Mesendoderm (in vitro differentiated cells): ENCODE results near the gene ITFG1.

Source experiments
- DNase-seq: peaks from one replicate; pipeline ENCODE4 v3.0.0; 2013
- H2AK5ac ChIP-seq: 2 replicates; pipeline ENCODE4 v1.6.1; 2013; ENCODE audit warnings: low read length, inconsistent platforms
- H2BK120ac ChIP-seq: 2 replicates; pipeline ENCODE4 v1.6.1; 2013; ENCODE audit warnings: low read depth, mild to moderate bottlenecking, low read length, moderate library complexity, mixed read lengths
- H2BK15ac ChIP-seq: replicated peaks from 2 replicates; pipeline ENCODE4 v1.6.1; 2013; ENCODE audit warnings: low read depth, mild to moderate bottlenecking, moderate library complexity
- H2BK5ac ChIP-seq: 2 replicates; pipeline ENCODE4 v1.6.1; 2013; ENCODE audit warnings: low read length, inconsistent platforms
- H3K18ac ChIP-seq: 2 replicates; pipeline ENCODE4 v1.6.1; 2013; ENCODE audit warnings: mild to moderate bottlenecking, low read length, mixed read lengths
- H3K23ac ChIP-seq: one replicate; pipeline ENCODE4 v1.6.1; 2013; ENCODE audit warnings: low read length
- H3K27ac ChIP-seq: 2 replicates; pipeline ENCODE4 v1.5.1; 2013; ENCODE audit warnings: low read depth, mild to moderate bottlenecking, inconsistent platforms, low read length, moderate library complexity
- H3K27me3 ChIP-seq: 2 replicates; pipeline ENCODE4 v1.6.1; 2013; ENCODE audit warnings: low read length, control low read depth, mild to moderate bottlenecking, inconsistent platforms; ENCODE audit not compliant: insufficient read depth, poor library complexity
- H3K36me3 ChIP-seq: 2 replicates; pipeline ENCODE4 v1.6.1; 2013; ENCODE audit warnings: low read length, inconsistent platforms; ENCODE audit not compliant: control insufficient read depth, insufficient read depth
- H3K4ac ChIP-seq: one replicate; pipeline ENCODE4 v1.6.1; 2013; ENCODE audit warnings: low read depth, mild to moderate bottlenecking, low read length, moderate library complexity
- H3K4me1 ChIP-seq: 2 replicates; pipeline ENCODE4 v1.6.1; 2013; ENCODE audit warnings: low read depth, low read length, inconsistent platforms; ENCODE audit not compliant: control insufficient read depth
- H3K4me2 ChIP-seq: 2 replicates; pipeline ENCODE4 v1.6.1; 2013; ENCODE audit warnings: low read length
- H3K4me3 ChIP-seq: 2 replicates; pipeline ENCODE4 v1.5.1; 2013; ENCODE audit warnings: mild to moderate bottlenecking, low read length
- H3K56ac ChIP-seq: one replicate; pipeline ENCODE4 v1.6.1; 2013; ENCODE audit warnings: low read length
- H3K79me1 ChIP-seq: 2 replicates; pipeline ENCODE4 v1.6.1; 2013; ENCODE audit warnings: low read length, inconsistent platforms
- H3K79me2 ChIP-seq: 2 replicates; pipeline ENCODE4 v1.6.1; 2013; ENCODE audit warnings: mild to moderate bottlenecking, low read length; ENCODE audit not compliant: control insufficient read depth, insufficient read depth
- H3K9ac ChIP-seq: 2 replicates; pipeline ENCODE4 v1.6.1; 2013; ENCODE audit warnings: low read length, inconsistent platforms
- H4K5ac ChIP-seq: one replicate; pipeline ENCODE4 v1.6.1; 2013; ENCODE audit warnings: low read length
- H4K8ac ChIP-seq: one replicate; pipeline ENCODE4 v1.6.1; 2013; ENCODE audit warnings: low read depth, mild to moderate bottlenecking, control low read depth, low read length, moderate library complexity
- WGBS: extraction: QIAGEN DNeasy Blood & Tissue Kit; methylation state at CpG from one replicate; pipeline ENCODE4 v1.1.7; 2013; ENCODE audit warnings: low lambda C conversion rate, missing lambda C conversion rate; ENCODE audit not compliant: insufficient coverage; ENCODE audit errors: extremely low coverage; 5-methylcytosine and 5-hydroxymethylcytosine counted together

The ITFG1 gene

GRCh38 chr16:47317465-47318240 lies 143.2 kb downstream of the ITFG1 start:
- no peak overlapping the region for H2BK5ac ChIP-seq
- no peak overlapping the region for H4K8ac ChIP-seq
- H4K5ac ChIP-seq = no peak overlapping the region
- H3K79me2 ChIP-seq = no peaks in the 10 kb centered on the region
- no peak overlapping the region for H3K56ac ChIP-seq
- no CpG with 5 or more reads among the region's 7 CpGs for WGBS
- no peak overlapping the region for H3K23ac ChIP-seq
- H3K27ac ChIP-seq = no peak overlapping the region
- no peaks in the 10 kb centered on the region for H3K4me1 ChIP-seq
- H2BK15ac ChIP-seq = no peak overlapping the region
- no peaks in the 10 kb centered on the region for H3K27me3 ChIP-seq
- no peak overlapping the region for H3K9ac ChIP-seq
- no peak overlapping the region for H3K4me2 ChIP-seq
- no peak overlapping the region for H3K4ac ChIP-seq
- H3K79me1 ChIP-seq = no peaks in the 10 kb centered on the region
- DNase-seq = peak; percentile 8
- no peak overlapping the region for H3K4me3 ChIP-seq
- H2BK120ac ChIP-seq = no peak overlapping the region
- no peak overlapping the region for H2AK5ac ChIP-seq
- H3K18ac ChIP-seq = no peak overlapping the region
- H3K36me3 ChIP-seq = no peaks in the 10 kb centered on the region

- Histone ChIP-seq H3K4ac (no peak overlapping the region), H2BK5ac (no peak overlapping the region), H3K9ac (no peak overlapping the region), H3K27me3 (no peaks in the 10 kb centered on the region), H3K36me3 (no peaks in the 10 kb centered on the region), H3K4me2 (no peak overlapping the region), H3K18ac (no peak overlapping the region), H3K79me1 (no peaks in the 10 kb centered on the region), H4K8ac (no peak overlapping the region), H3K27ac (no peak overlapping the region), H3K4me1 (no peaks in the 10 kb centered on the region), H3K23ac (no peak overlapping the region), H3K4me3 (no peak overlapping the region), H2BK120ac (no peak overlapping the region), H2BK15ac (no peak overlapping the region), H4K5ac (no peak overlapping the region), H3K56ac (no peak overlapping the region), H2AK5ac (no peak overlapping the region), H3K79me2 (no peaks in the 10 kb centered on the region)
- no peak for DNase-seq
- WGBS = no CpG with 5 or more reads among the region's 2 CpGs
These were observed 144.3 kb downstream of the ITFG1 start for GRCh38 chr16:47316442-47317015.

- Histone ChIP-seq H3K18ac (no peak overlapping the region), H3K79me1 (no peaks in the 10 kb centered on the region), H3K36me3 (no peaks in the 10 kb centered on the region), H3K27me3 (no peaks in the 10 kb centered on the region), H4K8ac (no peak overlapping the region), H3K4ac (no peak overlapping the region), H3K4me3 (no peak overlapping the region), H4K5ac (no peak overlapping the region), H3K4me2 (no peak overlapping the region), H3K79me2 (no peaks in the 10 kb centered on the region), H2BK15ac (no peak overlapping the region), H3K9ac (no peak overlapping the region), H3K4me1 (no peaks in the 10 kb centered on the region), H3K23ac (no peak overlapping the region), H2BK120ac (no peak overlapping the region), H2BK5ac (no peak overlapping the region), H2AK5ac (no peak overlapping the region), H3K27ac (no peak overlapping the region), H3K56ac (no peak overlapping the region)
- WGBS = no CpG with 5 or more reads among the region's 8 CpGs
- DNase-seq = peak; percentile 29
These were observed 148.9 kb downstream of the ITFG1 start for GRCh38 chr16:47311738-47312505.

DNA sequence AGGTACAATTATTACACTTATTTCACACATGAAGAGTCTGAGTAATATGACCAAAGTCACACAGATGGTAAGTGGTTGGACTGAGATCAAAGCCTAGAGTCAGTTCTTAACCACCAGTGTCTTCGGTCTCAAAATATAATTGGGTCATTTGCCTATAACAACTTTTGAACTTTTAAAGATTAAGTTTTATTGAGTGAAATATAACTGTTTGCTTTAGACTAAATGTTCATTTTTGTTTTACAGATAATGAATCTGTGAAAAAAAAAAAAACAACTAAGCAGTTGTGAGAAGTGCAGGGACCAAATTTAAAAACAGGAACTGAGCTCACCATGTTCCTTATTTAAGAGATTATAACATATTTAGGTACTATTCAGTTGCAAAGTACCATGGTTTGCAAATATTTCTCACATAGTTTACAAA lies 150.1 kb downstream of the ITFG1 start:
- Histone ChIP-seq H3K79me1 (no peaks in the 10 kb centered on the region), H3K4me1 (no peaks in the 10 kb centered on the region), H4K5ac (no peak overlapping the region), H3K4me3 (no peak overlapping the region), H2BK120ac (no peak overlapping the region), H3K23ac (no peak overlapping the region), H3K18ac (no peak overlapping the region), H3K27me3 (no peaks in the 10 kb centered on the region), H2BK15ac (no peak overlapping the region), H3K56ac (no peak overlapping the region), H4K8ac (no peak overlapping the region), H3K9ac (no peak overlapping the region), H2BK5ac (no peak overlapping the region), H3K27ac (no peak overlapping the region), H3K36me3 (no peaks in the 10 kb centered on the region), H2AK5ac (no peak overlapping the region), H3K4ac (no peak overlapping the region), H3K79me2 (no peaks in the 10 kb centered on the region), H3K4me2 (no peak overlapping the region)
- DNase-seq = no peak
- no CpG with 5 or more reads among the region's 1 CpG for WGBS

DNA sequence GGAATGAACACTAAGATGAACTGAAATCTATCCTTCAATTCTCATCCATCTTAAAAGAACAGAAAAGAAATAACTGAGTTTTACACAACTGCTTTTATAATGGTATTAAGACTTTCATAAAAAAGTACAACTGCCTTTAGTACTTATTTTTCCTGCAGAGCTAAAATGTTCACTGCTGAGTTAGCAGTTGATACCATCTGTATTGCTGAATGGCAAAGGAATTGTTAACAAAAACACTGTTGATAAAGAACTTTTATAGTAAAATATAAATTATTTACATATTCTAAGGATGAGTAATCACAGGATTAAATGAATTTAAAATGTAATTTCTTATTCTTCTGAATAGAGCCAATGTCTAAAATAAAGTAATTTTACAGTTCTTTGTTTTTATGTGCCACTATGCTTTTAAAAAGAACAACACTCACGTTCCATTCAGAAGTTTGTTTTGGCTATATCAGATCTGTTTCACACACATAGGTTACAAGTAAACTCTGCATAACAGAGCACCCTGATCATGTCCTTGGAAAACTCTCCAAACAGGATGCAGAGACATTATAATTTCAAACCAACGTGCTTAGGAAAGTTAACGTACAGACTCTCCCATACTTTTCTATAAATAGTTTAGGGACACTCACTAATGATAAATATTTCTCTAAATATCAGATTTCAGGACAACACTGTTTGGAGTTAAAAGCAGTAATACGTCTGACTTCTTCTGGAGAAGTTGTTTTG lies 151.1 kb downstream of the ITFG1 start:
- no peak overlapping the region for H3K4me3 ChIP-seq
- H2AK5ac ChIP-seq = no peak overlapping the region
- no peak for DNase-seq
- H2BK15ac ChIP-seq = no peak overlapping the region
- no peaks in the 10 kb centered on the region for H3K79me2 ChIP-seq
- H3K36me3 ChIP-seq = no peaks in the 10 kb centered on the region
- H2BK120ac ChIP-seq = no peak overlapping the region
- no peaks in the 10 kb centered on the region for H3K27me3 ChIP-seq
- no peaks in the 10 kb centered on the region for H3K4me1 ChIP-seq
- no peak overlapping the region for H3K18ac ChIP-seq
- WGBS = no CpG with 5 or more reads among the region's 4 CpGs
- H3K4me2 ChIP-seq = no peak overlapping the region
- H3K27ac ChIP-seq = no peak overlapping the region
- no peak overlapping the region for H4K5ac ChIP-seq
- no peaks in the 10 kb centered on the region for H3K79me1 ChIP-seq
- no peak overlapping the region for H3K56ac ChIP-seq
- H2BK5ac ChIP-seq = no peak overlapping the region
- H4K8ac ChIP-seq = no peak overlapping the region
- H3K4ac ChIP-seq = no peak overlapping the region
- H3K23ac ChIP-seq = no peak overlapping the region
- H3K9ac ChIP-seq = no peak overlapping the region
